Measurements from ENCODE around the gene TTC21B.

TTC21B gene

DNA sequence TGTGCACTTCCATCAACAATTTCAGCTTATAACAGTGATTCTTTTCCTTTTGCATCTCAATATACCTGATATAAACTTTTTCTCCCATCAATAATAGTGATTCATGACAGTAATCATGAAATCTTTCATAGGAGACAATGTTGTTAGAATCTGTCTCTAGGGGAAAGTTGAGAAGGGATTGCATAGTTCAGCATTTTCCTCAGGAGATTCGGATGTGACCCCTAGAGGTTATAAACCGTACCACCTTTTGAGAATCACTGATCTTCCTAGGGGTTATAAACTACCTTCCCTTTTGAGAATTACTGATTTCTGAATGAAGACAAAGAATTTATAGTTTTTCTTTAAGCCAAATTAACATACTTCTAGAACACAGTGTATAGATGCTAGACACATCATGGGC is 106.6 kb downstream of the TTC21B start:
- TF ChIP-seq, protein P1, sequence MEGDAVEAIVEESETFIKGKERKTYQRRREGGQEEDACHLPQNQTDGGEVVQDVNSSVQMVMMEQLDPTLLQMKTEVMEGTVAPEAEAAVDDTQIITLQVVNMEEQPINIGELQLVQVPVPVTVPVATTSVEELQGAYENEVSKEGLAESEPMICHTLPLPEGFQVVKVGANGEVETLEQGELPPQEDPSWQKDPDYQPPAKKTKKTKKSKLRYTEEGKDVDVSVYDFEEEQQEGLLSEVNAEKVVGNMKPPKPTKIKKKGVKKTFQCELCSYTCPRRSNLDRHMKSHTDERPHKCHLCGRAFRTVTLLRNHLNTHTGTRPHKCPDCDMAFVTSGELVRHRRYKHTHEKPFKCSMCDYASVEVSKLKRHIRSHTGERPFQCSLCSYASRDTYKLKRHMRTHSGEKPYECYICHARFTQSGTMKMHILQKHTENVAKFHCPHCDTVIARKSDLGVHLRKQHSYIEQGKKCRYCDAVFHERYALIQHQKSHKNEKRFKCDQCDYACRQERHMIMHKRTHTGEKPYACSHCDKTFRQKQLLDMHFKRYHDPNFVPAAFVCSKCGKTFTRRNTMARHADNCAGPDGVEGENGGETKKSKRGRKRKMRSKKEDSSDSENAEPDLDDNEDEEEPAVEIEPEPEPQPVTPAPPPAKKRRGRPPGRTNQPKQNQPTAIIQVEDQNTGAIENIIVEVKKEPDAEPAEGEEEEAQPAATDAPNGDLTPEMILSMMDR (IDR thresholded peaks at IDR 0.05; ENCODE audit: low read depth, low read length) = no peak

DNA sequence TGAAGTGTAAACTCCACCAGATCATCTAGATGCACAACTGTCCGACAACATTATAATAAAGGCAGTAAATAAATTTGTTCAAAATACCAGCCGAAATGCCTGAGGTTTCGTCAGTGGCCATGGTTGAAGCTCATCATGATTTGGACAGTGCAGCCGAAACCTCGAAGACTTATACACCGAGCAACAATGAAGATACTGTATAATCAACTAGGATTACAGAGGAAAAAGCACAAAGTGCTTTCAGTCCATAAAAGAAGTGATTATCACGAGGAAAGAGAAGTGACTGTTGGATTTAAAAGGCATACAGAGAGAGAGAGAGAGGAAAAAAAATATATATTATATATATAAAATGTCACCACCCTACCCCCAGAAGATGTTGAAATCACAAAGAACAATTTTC is 107.5 kb downstream of the TTC21B start:
- TF ChIP-seq, protein P1 (IDR thresholded peaks at IDR 0.05; ENCODE audit: low read depth, low read length) = no peak
- H3K4me3 ChIP-seq (replicated peaks in 1 of 2; ENCODE audit: low read depth in 2 of 2, low read length in 2 of 2) = no peak overlapping the region
- no peak for DNase-seq (ENCODE audit: low read depth in 2 of 2)

More for the DNA sequence above, 106.6 kb downstream of the TTC21B start:
- peak in 1 of 2 donors; percentile 8 for DNase-seq (ENCODE audit: low read depth in 2 of 2)
- H3K4me3 ChIP-seq (replicated peaks in 1 of 2; ENCODE audit: low read depth in 2 of 2, low read length in 2 of 2) = no peak overlapping the region

DNA sequence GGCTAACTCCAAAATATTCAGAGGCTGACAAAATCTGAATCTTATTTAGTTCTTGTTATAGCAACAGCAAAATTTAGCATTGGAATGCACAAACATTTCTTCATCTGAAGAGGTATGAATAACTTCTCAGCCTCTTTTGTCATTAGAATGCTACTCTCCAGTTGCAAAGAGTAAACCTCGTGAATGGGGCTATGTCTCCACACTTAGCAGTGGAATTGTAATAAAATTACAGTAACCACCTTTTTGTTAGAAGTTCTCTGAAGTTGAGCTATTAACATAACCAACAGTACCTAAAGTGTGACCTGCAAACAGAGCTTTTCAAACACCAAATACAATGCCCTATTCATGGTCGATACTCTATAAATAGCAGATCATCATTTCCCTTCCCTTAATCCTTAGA is 109.4 kb downstream of the TTC21B start:
- TF ChIP-seq, protein P1 (IDR thresholded peaks at IDR 0.05; ENCODE audit: low read depth, low read length) = no peak
- H3K4me3 ChIP-seq (replicated peaks in 1 of 2; ENCODE audit: low read depth in 2 of 2, low read length in 2 of 2) = no peak overlapping the region
- DNase-seq (ENCODE audit: low read depth in 2 of 2) = no peak

DNA sequence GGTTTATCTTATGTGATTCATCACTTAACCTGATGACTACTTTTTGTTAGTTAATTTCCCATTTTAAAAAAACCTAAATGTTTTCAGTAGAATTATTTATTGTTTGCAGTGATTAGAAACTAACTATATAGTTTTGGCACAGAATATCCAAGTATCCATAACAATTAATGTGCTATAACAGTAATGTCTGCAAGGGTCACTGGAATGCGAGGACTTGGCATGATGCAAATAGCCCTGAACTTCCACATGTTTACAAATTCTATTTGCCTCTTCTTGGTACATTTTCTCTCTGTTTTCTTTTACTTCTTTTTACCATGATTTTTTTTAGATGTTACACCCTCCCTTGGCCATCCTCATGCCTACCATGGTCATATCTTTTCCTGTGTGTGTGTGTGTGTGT is 110.2 kb downstream of the TTC21B start:
- TF ChIP-seq, protein P1 (IDR thresholded peaks at IDR 0.05; ENCODE audit: low read depth, low read length) = no peak
- no peak overlapping the region for H3K4me3 ChIP-seq (replicated peaks in 1 of 2; ENCODE audit: low read depth in 2 of 2, low read length in 2 of 2)

DNA sequence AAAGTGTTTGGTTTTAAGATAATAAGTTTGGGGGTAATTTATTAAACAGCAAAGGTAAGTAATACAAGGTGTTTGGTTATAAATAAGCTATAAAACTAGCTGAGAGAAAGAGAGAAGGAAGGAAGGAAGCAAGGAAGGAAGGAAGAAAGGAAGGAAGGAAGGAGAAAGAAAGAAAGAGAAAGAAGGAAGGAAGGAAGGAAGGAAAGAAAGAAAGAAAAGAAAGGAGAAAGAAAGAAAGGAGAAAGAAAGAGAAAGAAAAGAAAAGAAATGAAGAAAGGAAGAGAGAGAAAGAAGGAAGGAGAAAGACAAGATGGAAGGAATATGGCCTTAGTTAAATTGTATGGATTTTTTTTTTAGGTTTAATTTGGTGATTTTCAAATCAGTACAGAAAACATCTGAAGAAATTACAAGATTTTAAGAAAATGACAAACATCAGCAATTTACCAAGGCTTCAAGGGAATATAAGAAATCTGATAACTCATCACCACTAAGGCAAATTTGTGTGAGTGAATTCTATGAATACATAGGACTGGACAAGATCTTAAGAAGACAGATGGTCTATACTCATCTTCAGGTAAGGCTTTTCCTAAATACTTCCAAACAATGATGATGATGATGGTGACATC is 113.1 kb downstream of the TTC21B start:
- no peak overlapping the region for H3K4me3 ChIP-seq (replicated peaks in 1 of 2; ENCODE audit: low read depth in 2 of 2, low read length in 2 of 2)
- TF ChIP-seq, protein P1 (IDR thresholded peaks at IDR 0.05; ENCODE audit: low read depth, low read length) = no peak
- DNase-seq (ENCODE audit: low read depth in 2 of 2) = no peak

More for the DNA sequence above, 110.2 kb downstream of the TTC21B start:
- DNase-seq (ENCODE audit: low read depth in 2 of 2) = no peak

DNA sequence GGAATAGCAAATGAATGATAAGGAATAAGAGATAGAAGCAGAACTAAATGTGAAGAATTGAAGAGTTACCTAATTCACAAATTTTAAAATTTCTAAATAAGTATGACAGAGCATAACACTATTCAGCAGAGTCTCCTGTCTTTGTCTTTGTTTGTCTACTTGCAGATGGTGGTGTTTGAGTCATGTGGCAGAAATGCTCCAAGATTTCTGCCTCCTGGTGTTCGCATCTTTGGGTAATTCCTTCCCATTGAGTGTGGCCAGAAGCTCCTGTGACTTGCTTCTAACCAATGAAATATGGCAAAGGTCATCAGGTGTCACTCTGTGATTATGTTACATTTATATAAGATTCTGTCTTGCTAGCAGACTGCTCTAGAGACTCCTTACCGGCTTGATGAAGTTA is 114.0 kb downstream of the TTC21B start:
- TF ChIP-seq, protein P1 (IDR thresholded peaks at IDR 0.05; ENCODE audit: low read depth, low read length) = no peak
- peak in 1 of 2 donors; percentile 79 for DNase-seq (ENCODE audit: low read depth in 2 of 2)

DNA sequence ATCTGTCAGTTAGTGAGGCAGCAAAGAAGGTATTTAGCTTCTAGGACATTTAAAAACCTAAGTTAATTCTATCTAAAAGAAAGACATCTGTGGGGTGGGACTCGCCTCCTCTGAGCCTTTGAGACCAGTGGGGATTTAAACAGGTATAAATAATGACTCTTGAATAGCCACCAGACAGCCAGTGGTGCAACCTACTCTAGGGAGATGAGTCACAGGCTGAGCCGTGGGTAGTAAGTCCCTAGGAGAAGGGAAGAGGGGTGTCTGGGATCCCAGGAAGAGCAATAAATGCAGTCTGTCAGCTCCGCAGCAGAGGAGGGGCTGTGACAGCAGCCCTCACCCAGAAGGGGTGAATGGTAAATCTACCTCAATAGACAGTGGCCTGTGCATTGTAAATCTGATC is 116.5 kb downstream of the TTC21B start:
- TF ChIP-seq, protein P1 (IDR thresholded peaks at IDR 0.05; ENCODE audit: low read depth, low read length) = no peak
- no peak overlapping the region for H3K4me3 ChIP-seq (replicated peaks in 1 of 2; ENCODE audit: low read depth in 2 of 2, low read length in 2 of 2)
- peak in 1 of 2 donors; percentile 75 for DNase-seq (ENCODE audit: low read depth in 2 of 2)

More for the DNA sequence above, 114.0 kb downstream of the TTC21B start:
- no peak overlapping the region for H3K4me3 ChIP-seq (replicated peaks in 1 of 2; ENCODE audit: low read depth in 2 of 2, low read length in 2 of 2)

All from cardiac fibroblast (primary cell).